ENCODE results near the gene NHEJ1. TPM values are rescaled to one million over a fixed set of nuclear protein-coding genes. Genes with fewer than 3 reads are reported as not detected.

Gene NHEJ1
- total and polyA plus RNA-seq, 2 of the 13 experiments (the other 11 are each of a cell fraction or from before 2014, with no cell fraction given): 30.0 to 30.7 TPM

DNA sequence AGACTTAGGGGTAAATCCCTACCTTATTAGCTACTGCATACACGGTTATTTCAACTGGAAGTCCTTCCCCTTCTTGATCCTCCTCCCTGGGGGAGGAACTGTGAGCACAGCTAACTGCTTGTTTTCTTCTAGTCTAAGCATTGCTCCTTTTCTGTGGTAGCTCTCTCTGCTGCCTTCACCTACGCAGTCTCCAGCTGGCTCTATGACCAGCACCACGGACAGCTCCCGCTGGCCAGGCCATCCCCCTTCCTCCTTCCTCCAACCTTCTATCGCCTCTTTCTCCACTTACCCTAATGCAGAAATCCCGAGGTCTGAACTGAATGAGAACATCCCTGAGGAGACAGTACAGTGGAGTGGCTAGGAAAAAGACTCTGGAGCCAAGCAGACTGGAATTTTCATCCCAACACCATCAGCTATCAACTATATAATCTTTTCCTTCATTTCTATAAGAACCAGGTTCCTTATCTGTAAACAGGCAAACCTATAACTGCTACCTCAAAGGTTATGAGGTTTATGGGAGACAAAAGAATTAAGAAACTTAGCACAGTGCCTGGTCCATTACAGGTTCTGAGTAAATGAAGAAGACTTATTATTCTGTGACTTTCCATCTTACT, 114.6 kb downstream of the NHEJ1 start (continued):
- TF ChIP-seq ZNF577 (CRISPR knock-in tag; IDR thresholded peaks at IDR 0.05; ENCODE audit: borderline replicate concordance, low read depth) (no peak), SKI (IDR thresholded peaks at IDR 0.05; ENCODE audit: partially characterized antibody) (no peak), ZNF747 (CRISPR knock-in tag; IDR thresholded peaks at IDR 0.05; ENCODE audit: borderline replicate concordance) (no peak), ZNF263 (CRISPR knock-in tag; IDR thresholded peaks at IDR 0.05) (peak; percentile 49), ZBTB3 (CRISPR knock-in tag; IDR thresholded peaks at IDR 0.05; ENCODE audit: borderline replicate concordance, low read depth) (no peak; the same call in 1 of the 2 replicates), IKZF4 (CRISPR knock-in tag; IDR thresholded peaks at IDR 0.05; ENCODE audit: borderline replicate concordance, low read depth, not compliant biosample characterization) (peak; percentile 67), ZNF776 (CRISPR knock-in tag; IDR thresholded peaks at IDR 0.05) (no peak), RORA (CRISPR knock-in tag; IDR thresholded peaks at IDR 0.05) (no peak), EEA1 (CRISPR knock-in tag; IDR thresholded peaks at IDR 0.05; ENCODE audit: borderline replicate concordance) (no peak), EED (CRISPR knock-in tag; IDR thresholded peaks at IDR 0.05) (no peak), MXD4 (CRISPR knock-in tag; IDR thresholded peaks at IDR 0.05) (no peak; the same call in 1 of the 2 replicates), ZNF563 (CRISPR knock-in tag; IDR thresholded peaks at IDR 0.05) (peak; percentile 79), ZNF746 (CRISPR knock-in tag; IDR thresholded peaks at IDR 0.05) (no peak)
- TF ChIP-seq, protein P1, sequence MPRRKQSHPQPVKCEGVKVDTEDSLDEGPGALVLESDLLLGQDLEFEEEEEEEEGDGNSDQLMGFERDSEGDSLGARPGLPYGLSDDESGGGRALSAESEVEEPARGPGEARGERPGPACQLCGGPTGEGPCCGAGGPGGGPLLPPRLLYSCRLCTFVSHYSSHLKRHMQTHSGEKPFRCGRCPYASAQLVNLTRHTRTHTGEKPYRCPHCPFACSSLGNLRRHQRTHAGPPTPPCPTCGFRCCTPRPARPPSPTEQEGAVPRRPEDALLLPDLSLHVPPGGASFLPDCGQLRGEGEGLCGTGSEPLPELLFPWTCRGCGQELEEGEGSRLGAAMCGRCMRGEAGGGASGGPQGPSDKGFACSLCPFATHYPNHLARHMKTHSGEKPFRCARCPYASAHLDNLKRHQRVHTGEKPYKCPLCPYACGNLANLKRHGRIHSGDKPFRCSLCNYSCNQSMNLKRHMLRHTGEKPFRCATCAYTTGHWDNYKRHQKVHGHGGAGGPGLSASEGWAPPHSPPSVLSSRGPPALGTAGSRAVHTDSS (CRISPR knock-in tag; conservative IDR thresholded peaks at IDR 0.05): no peak
- TF ChIP-seq, protein P2, sequence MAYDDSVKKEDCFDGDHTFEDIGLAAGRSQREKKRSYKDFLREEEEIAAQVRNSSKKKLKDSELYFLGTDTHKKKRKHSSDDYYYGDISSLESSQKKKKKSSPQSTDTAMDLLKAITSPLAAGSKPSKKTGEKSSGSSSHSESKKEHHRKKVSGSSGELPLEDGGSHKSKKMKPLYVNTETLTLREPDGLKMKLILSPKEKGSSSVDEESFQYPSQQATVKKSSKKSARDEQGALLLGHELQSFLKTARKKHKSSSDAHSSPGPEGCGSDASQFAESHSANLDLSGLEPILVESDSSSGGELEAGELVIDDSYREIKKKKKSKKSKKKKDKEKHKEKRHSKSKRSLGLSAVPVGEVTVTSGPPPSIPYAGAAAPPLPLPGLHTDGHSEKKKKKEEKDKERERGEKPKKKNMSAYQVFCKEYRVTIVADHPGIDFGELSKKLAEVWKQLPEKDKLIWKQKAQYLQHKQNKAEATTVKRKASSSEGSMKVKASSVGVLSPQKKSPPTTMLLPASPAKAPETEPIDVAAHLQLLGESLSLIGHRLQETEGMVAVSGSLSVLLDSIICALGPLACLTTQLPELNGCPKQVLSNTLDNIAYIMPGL (CRISPR knock-in tag; IDR thresholded peaks at IDR 0.05; ENCODE audit: borderline replicate concordance in 1 of 2, low read depth in 1 of 2): 0 out of 4 replicates have a peak, but pooled peaks of 1 of the 2 experiments have one; percentile 40
- TF ChIP-seq, protein P3, sequence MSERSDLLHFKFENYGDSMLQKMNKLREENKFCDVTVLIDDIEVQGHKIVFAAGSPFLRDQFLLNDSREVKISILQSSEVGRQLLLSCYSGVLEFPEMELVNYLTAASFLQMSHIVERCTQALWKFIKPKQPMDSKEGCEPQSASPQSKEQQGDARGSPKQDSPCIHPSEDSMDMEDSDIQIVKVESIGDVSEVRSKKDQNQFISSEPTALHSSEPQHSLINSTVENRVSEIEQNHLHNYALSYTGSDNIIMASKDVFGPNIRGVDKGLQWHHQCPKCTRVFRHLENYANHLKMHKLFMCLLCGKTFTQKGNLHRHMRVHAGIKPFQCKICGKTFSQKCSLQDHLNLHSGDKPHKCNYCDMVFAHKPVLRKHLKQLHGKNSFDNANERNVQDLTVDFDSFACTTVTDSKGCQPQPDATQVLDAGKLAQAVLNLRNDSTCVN (CRISPR knock-in tag; IDR thresholded peaks at IDR 0.05; ENCODE audit: borderline replicate concordance): peak; percentile 90
- TF ChIP-seq, protein P4, sequence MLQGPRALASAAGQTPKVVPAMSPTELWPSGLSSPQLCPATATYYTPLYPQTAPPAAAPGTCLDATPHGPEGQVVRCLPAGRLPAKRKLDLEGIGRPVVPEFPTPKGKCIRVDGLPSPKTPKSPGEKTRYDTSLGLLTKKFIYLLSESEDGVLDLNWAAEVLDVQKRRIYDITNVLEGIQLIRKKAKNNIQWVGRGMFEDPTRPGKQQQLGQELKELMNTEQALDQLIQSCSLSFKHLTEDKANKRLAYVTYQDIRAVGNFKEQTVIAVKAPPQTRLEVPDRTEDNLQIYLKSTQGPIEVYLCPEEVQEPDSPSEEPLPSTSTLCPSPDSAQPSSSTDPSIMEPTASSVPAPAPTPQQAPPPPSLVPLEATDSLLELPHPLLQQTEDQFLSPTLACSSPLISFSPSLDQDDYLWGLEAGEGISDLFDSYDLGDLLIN (CRISPR knock-in tag; IDR thresholded peaks at IDR 0.05; ENCODE audit: borderline replicate concordance): no peak
- TF ChIP-seq, protein P5, sequence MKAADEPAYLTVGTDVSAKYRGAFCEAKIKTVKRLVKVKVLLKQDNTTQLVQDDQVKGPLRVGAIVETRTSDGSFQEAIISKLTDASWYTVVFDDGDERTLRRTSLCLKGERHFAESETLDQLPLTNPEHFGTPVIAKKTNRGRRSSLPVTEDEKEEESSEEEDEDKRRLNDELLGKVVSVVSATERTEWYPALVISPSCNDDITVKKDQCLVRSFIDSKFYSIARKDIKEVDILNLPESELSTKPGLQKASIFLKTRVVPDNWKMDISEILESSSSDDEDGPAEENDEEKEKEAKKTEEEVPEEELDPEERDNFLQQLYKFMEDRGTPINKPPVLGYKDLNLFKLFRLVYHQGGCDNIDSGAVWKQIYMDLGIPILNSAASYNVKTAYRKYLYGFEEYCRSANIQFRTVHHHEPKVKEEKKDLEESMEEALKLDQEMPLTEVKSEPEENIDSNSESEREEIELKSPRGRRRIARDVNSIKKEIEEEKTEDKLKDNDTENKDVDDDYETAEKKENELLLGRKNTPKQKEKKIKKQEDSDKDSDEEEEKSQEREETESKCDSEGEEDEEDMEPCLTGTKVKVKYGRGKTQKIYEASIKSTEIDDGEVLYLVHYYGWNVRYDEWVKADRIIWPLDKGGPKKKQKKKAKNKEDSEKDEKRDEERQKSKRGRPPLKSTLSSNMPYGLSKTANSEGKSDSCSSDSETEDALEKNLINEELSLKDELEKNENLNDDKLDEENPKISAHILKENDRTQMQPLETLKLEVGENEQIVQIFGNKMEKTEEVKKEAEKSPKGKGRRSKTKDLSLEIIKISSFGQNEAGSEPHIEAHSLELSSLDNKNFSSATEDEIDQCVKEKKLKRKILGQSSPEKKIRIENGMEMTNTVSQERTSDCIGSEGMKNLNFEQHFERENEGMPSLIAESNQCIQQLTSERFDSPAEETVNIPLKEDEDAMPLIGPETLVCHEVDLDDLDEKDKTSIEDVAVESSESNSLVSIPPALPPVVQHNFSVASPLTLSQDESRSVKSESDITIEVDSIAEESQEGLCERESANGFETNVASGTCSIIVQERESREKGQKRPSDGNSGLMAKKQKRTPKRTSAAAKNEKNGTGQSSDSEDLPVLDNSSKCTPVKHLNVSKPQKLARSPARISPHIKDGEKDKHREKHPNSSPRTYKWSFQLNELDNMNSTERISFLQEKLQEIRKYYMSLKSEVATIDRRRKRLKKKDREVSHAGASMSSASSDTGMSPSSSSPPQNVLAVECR (CRISPR knock-in tag; IDR thresholded peaks at IDR 0.05; ENCODE audit: borderline replicate concordance): peak; percentile 30; the same call in 1 of the 2 replicates

Data from HepG2 (cell line).